NB4 (cell line): ENCODE results near the gene LIG4.

Source experiments
- MYC ChIP-seq: IDR thresholded peaks from 2 replicates; pipeline ENCODE4 v1.6.1; 2011; ENCODE audit warnings: low read depth, low read length
- POLR2A ChIP-seq: IDR thresholded peaks from 2 replicates; pipeline ENCODE4 v1.6.1; 2011; ENCODE audit warnings: mild to moderate bottlenecking; ENCODE audit not compliant: insufficient read length; ENCODE audit errors: extremely low read depth
- TF ChIP-seq, protein P1 (sequence below): IDR thresholded peaks from one replicate; pipeline ENCODE4 v1.5.1; 2012; ENCODE audit warnings: low read depth, low read length

DNA sequence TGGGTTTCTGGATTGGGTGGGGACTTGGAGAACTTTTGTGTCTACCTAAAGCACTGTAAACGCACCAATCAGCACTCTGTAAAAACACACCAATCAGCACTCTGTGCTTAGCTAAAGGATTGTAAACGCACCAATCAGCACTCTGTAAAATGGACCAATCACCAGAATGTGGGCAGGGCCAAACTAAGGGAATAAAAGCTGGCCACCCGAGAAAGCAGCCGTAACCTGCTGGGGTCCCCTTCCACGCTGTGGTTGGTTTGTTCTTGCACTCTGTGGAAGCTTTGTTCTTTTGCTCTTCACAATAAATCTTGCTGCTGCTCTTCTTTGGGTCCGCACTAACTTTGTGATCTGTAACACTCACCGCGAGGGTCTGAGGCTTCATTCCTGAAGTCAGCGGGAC is 37.3 kb downstream of the LIG4 start:
- TF ChIP-seq, protein P1, sequence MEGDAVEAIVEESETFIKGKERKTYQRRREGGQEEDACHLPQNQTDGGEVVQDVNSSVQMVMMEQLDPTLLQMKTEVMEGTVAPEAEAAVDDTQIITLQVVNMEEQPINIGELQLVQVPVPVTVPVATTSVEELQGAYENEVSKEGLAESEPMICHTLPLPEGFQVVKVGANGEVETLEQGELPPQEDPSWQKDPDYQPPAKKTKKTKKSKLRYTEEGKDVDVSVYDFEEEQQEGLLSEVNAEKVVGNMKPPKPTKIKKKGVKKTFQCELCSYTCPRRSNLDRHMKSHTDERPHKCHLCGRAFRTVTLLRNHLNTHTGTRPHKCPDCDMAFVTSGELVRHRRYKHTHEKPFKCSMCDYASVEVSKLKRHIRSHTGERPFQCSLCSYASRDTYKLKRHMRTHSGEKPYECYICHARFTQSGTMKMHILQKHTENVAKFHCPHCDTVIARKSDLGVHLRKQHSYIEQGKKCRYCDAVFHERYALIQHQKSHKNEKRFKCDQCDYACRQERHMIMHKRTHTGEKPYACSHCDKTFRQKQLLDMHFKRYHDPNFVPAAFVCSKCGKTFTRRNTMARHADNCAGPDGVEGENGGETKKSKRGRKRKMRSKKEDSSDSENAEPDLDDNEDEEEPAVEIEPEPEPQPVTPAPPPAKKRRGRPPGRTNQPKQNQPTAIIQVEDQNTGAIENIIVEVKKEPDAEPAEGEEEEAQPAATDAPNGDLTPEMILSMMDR = no peak
- TF ChIP-seq POLR2A (no peak), MYC (no peak)
